Mesodermal cell (in vitro differentiated cells): Measurements from ENCODE around the gene RNF213. TPM values are rescaled to one million over a fixed set of nuclear protein-coding genes. Genes with fewer than 3 reads are reported as not detected.

ENCODE experiments used
- H3K27ac ChIP-seq: 2 replicates; pipeline ENCODE4 v1.7.0; 2013; ENCODE audit warnings: mild to moderate bottlenecking, low read depth, low read length, moderate library complexity; ENCODE audit not compliant: severe bottlenecking
- H3K36me3 ChIP-seq: 2 replicates; pipeline ENCODE4 v1.7.1; 2013; ENCODE audit warnings: mild to moderate bottlenecking, low read length, moderate library complexity; ENCODE audit not compliant: control insufficient read depth, insufficient read depth
- H3K4me1 ChIP-seq: one replicate; pipeline ENCODE4 v1.7.1; 2013; ENCODE audit warnings: mild to moderate bottlenecking, low read length; ENCODE audit not compliant: insufficient read depth, control insufficient read depth, poor library complexity, severe bottlenecking
- H3K4me3 ChIP-seq: 2 replicates; pipeline ENCODE4 v1.7.0; 2013; ENCODE audit warnings: low read length, control low read depth, mild to moderate bottlenecking; ENCODE audit not compliant: insufficient read depth, poor library complexity, severe bottlenecking; ENCODE audit errors: extremely low read depth
- H3K9me3 ChIP-seq: 2 replicates; pipeline ENCODE4 v1.7.1; 2013; ENCODE audit warnings: mild to moderate bottlenecking, low read length, moderate library complexity; ENCODE audit not compliant: control insufficient read depth
- WGBS, 2 experiments: methylation state at CpG; one replicate each; pipeline ENCODE4 v1.1.5; 2013; ENCODE audit warnings: missing lambda C conversion rate in 2 of 2; ENCODE audit not compliant: insufficient coverage in 2 of 2; 5-methylcytosine and 5-hydroxymethylcytosine counted together
- polyA plus RNA-seq, 2 experiments: library from polyadenylated mRNA; stranded (reverse); fragments of 50-300 nt; gene quantifications; one replicate each; pipeline ENCODE4 v1.2.3, GENCODE V29; 2013

Gene RNF213
- 44.4 TPM for polyA plus RNA-seq (2013, experiment 1 of 2)
- polyA plus RNA-seq (2013, experiment 2 of 2) = 29.7 TPM

- Histone ChIP-seq H3K9me3 (no peaks in the 10 kb centered on the region), H3K27ac (peak within 1 kb of the TSS; percentile 88), H3K4me3 (peak within 1 kb of the TSS; percentile 79), H3K4me1 (peaks cover 34% of the 10 kb centered on the region), H3K36me3 (peaks cover 20% of the 10 kb centered on the region)
- 0% methylated on average over 30 to 47 of the region's 54 CpGs for WGBS, 2 experiments
Measured at GRCh38 chr17:80260791-80261158, at the start of gene RNF213. Gene RNF213 (plus strand): TSS chr17:80260852. CDS start chr17:80263682, 2,830 bp downstream.

GRCh38 chr17:80212109-80212508, 48.5 kb upstream of the RNF213 start:
- 95 to 97% methylated on average over 17 to 22 of the region's 22 CpGs for WGBS, 2 experiments
- peaks cover 70% of the 10 kb centered on the region for H3K36me3 ChIP-seq

GRCh38 chr17:80212511-80212910, 48.1 kb upstream of the RNF213 start:
- 96 to 97% methylated on average over 11 of the region's 12 CpGs for WGBS, 2 experiments
- Histone ChIP-seq H3K4me3 (no peak overlapping the region), H3K36me3 (peaks cover 72% of the 10 kb centered on the region), H3K27ac (no peak overlapping the region), H3K4me1 (no peaks in the 10 kb centered on the region), H3K9me3 (no peaks in the 10 kb centered on the region)

More at GRCh38 chr17:80212109-80212508, 48.5 kb upstream of the RNF213 start:
- Histone ChIP-seq H3K4me1 (no peaks in the 10 kb centered on the region), H3K9me3 (no peaks in the 10 kb centered on the region), H3K27ac (no peak overlapping the region), H3K4me3 (no peak overlapping the region)

- H3K36me3 ChIP-seq = peaks cover 69% of the 10 kb centered on the region
- H3K4me1 ChIP-seq = no peaks in the 10 kb centered on the region
- no peak overlapping the region for H3K27ac ChIP-seq
- H3K4me3 ChIP-seq = no peak overlapping the region
- 95 to 97% methylated on average over 12 to 16 of the region's 19 CpGs for WGBS, 2 experiments
- no peaks in the 10 kb centered on the region for H3K9me3 ChIP-seq
Measured at GRCh38 chr17:80212962-80213642, 47.5 kb upstream of the RNF213 start.

GRCh38 chr17:80213643-80213975, 47.0 kb upstream of the RNF213 start:
- Histone ChIP-seq H3K4me1 (no peaks in the 10 kb centered on the region), H3K9me3 (no peaks in the 10 kb centered on the region), H3K4me3 (no peak overlapping the region), H3K36me3 (peaks cover 64% of the 10 kb centered on the region), H3K27ac (no peak overlapping the region)
- WGBS, 2 experiments = 97% methylated on average over 14 to 17 of the region's 17 CpGs

GRCh38 chr17:80214012-80214877, 46.4 kb upstream of the RNF213 start:
- no peak overlapping the region for H3K4me3 ChIP-seq
- 93 to 95% methylated on average over 41 to 47 of the region's 48 CpGs for WGBS, 2 experiments
- peaks cover 2% of the 10 kb centered on the region for H3K4me1 ChIP-seq
- no peak overlapping the region for H3K27ac ChIP-seq
- peaks cover 58% of the 10 kb centered on the region for H3K36me3 ChIP-seq
- no peaks in the 10 kb centered on the region for H3K9me3 ChIP-seq

- no peak overlapping the region for H3K4me3 ChIP-seq
- H3K9me3 ChIP-seq = no peaks in the 10 kb centered on the region
- H3K36me3 ChIP-seq = peaks cover 55% of the 10 kb centered on the region
- 93 to 94% methylated on average over 16 to 17 of the region's 17 CpGs for WGBS, 2 experiments
- peaks cover 3% of the 10 kb centered on the region for H3K4me1 ChIP-seq
- no peak overlapping the region for H3K27ac ChIP-seq
Measured at GRCh38 chr17:80214878-80215210, 45.8 kb upstream of the RNF213 start.

GRCh38 chr17:80216473-80217456, 43.9 kb upstream of the RNF213 start:
- no peaks in the 10 kb centered on the region for H3K9me3 ChIP-seq
- H3K27ac ChIP-seq = no peak overlapping the region
- peaks cover 11% of the 10 kb centered on the region for H3K4me1 ChIP-seq
- H3K4me3 ChIP-seq = no peak overlapping the region
- 96 to 98% methylated on average over 31 to 37 of the region's 40 CpGs for WGBS, 2 experiments
- peaks cover 36% of the 10 kb centered on the region for H3K36me3 ChIP-seq

GRCh38 chr17:80217703-80218362, 42.8 kb upstream of the RNF213 start:
- H3K27ac ChIP-seq = no peak overlapping the region
- H3K4me3 ChIP-seq = no peak overlapping the region
- 98% methylated on average over 12 to 13 of the region's 13 CpGs for WGBS, 2 experiments
- H3K36me3 ChIP-seq = peaks cover 38% of the 10 kb centered on the region
- H3K9me3 ChIP-seq = no peaks in the 10 kb centered on the region
- peaks cover 12% of the 10 kb centered on the region for H3K4me1 ChIP-seq

- H3K4me1 ChIP-seq = peaks cover 12% of the 10 kb centered on the region
- H3K36me3 ChIP-seq = peaks cover 44% of the 10 kb centered on the region
- no peak overlapping the region for H3K27ac ChIP-seq
- WGBS, 2 experiments = 88 to 91% methylated on average over 5 to 6 of the region's 7 CpGs
- H3K9me3 ChIP-seq = no peaks in the 10 kb centered on the region
- no peak overlapping the region for H3K4me3 ChIP-seq
Measured at GRCh38 chr17:80218391-80218790, 42.3 kb upstream of the RNF213 start.
